Measurements from ENCODE around the gene NFIA. TPM values are rescaled to one million over a fixed set of nuclear protein-coding genes. Genes with fewer than 3 reads are reported as not detected.

NFIA gene
- total and polyA plus RNA-seq, 10 of the 15 experiments (the other 5 are each of a cell fraction or from before 2014, with no cell fraction given): 0.10 to 0.16 TPM; not detected in 8

GRCh38 chr1:61139775-61140549 lies 57.6 kb downstream of the NFIA start:
- no peak overlapping the region for H2AFZ ChIP-seq (ENCODE audit: control insufficient read depth, low read depth, low read length)
- no peak overlapping the region for H3K9ac ChIP-seq (ENCODE audit: control insufficient read depth, insufficient read depth, low read length)
- ChIA-PET CTCF (interaction anchor here (0.8 kb wide), 1 partner anchor 9 kb away, joined by 4 read pairs; no protein-coding TSS in a partner anchor), POLR2A (no interaction called here), RAD21 (ENCODE audit: unreplicated experiment) (no interaction called here), SMC1A (ENCODE audit: uncharacterized antibody, unreplicated experiment) (no interaction called here)
- WGBS (ENCODE audit: insufficient coverage, insufficient replicate concordance, low lambda C conversion rate, missing lambda C conversion rate): 23% methylated on average over 7 of the region's 7 CpGs
- no peaks in the 10 kb centered on the region for H3K36me3 ChIP-seq (ENCODE audit: control insufficient read depth in 2 of 2, insufficient read depth in 2 of 2, low read length in 1 of 2)
- H3K79me2 ChIP-seq (ENCODE audit: control insufficient read depth, insufficient read depth, low read length): no peaks in the 10 kb centered on the region
- BruUV-seq (replicated peaks): no TSS peak
- no peak for DNase-seq (ENCODE audit: low read depth, low spot score)
- no peak overlapping the region for H3K27ac ChIP-seq (ENCODE audit: control insufficient read depth, insufficient read depth)
- FAIRE-seq: no peak
- no peaks in the 10 kb centered on the region for H3K9me3 ChIP-seq (replicated peaks; ENCODE audit: control insufficient read depth, insufficient read depth, low read length)
- H4K20me1 ChIP-seq (ENCODE audit: control insufficient read depth, insufficient read depth): no peaks in the 10 kb centered on the region
- peaks cover 0 to 2% of the 10 kb centered on the region in 2 experiments; a peak in 2 of 4 replicates for H3K27me3 ChIP-seq (replicated peaks in 1 of 2; ENCODE audit: control insufficient read depth in 2 of 2, insufficient read depth in 2 of 2, low read length in 1 of 2)
- intact Hi-C loops (cut with micrococcal nuclease; ENCODE audit: unreplicated experiment) (no loop called here), in situ Hi-C loops (cut with MboI) (no loop called here)
- TF ChIP-seq, protein P1, sequence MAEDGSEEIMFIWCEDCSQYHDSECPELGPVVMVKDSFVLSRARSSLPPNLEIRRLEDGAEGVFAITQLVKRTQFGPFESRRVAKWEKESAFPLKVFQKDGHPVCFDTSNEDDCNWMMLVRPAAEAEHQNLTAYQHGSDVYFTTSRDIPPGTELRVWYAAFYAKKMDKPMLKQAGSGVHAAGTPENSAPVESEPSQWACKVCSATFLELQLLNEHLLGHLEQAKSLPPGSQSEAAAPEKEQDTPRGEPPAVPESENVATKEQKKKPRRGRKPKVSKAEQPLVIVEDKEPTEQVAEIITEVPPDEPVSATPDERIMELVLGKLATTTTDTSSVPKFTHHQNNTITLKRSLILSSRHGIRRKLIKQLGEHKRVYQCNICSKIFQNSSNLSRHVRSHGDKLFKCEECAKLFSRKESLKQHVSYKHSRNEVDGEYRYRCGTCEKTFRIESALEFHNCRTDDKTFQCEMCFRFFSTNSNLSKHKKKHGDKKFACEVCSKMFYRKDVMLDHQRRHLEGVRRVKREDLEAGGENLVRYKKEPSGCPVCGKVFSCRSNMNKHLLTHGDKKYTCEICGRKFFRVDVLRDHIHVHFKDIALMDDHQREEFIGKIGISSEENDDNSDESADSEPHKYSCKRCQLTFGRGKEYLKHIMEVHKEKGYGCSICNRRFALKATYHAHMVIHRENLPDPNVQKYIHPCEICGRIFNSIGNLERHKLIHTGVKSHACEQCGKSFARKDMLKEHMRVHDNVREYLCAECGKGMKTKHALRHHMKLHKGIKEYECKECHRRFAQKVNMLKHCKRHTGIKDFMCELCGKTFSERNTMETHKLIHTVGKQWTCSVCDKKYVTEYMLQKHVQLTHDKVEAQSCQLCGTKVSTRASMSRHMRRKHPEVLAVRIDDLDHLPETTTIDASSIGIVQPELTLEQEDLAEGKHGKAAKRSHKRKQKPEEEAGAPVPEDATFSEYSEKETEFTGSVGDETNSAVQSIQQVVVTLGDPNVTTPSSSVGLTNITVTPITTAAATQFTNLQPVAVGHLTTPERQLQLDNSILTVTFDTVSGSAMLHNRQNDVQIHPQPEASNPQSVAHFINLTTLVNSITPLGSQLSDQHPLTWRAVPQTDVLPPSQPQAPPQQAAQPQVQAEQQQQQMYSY (CRISPR knock-in tag; IDR thresholded peaks at IDR 0.05): no peak
- no peak for TF ChIP-seq SMAD1 (IDR thresholded peaks at IDR 0.05; ENCODE audit: low read depth, partially characterized antibody)
- no peak for TF ChIP-seq EP300 (IDR thresholded peaks at IDR 0.05; ENCODE audit: borderline replicate concordance in 1 of 2, control insufficient read depth in 1 of 2, low read depth in 2 of 2, low read length in 2 of 2)
- TF ChIP-seq STAT3 (IDR thresholded peaks at IDR 0.05; ENCODE audit: low read depth, low read length): no peak
- no peak for TF ChIP-seq NFYA (IDR thresholded peaks at IDR 0.05; ENCODE audit: borderline replicate concordance, low read depth, low read length)
- TF ChIP-seq ZNF384 (IDR thresholded peaks at IDR 0.05; ENCODE audit: borderline replicate concordance, low read depth, low read length): no peak
- no peak for TF ChIP-seq STAT1 (conservative IDR thresholded peaks at IDR 0.05)
- H3K4me2 ChIP-seq (ENCODE audit: control insufficient read depth, insufficient read depth): no peak overlapping the region
- H3K4me3 ChIP-seq: no peak overlapping the region
- ATAC-seq: no peak
- H3K4me1 ChIP-seq (ENCODE audit: control insufficient read depth, insufficient read depth, low read length): no peaks in the 10 kb centered on the region

All from GM12878 (cell line).